ENCODE results near the gene POLR3F. TPM values are rescaled to one million over a fixed set of nuclear protein-coding genes. Genes with fewer than 3 reads are reported as not detected.
A peak's percentile ranks its signal among the peaks of the same experiment; 100 is the strongest.

The POLR3F gene
- polyA plus RNA-seq, 3 donors, result 4.1 to 6.7 (median 4.8) TPM

GRCh38 chr20:18481596-18481995 lies 14.4 kb downstream of the POLR3F start:
- no peak overlapping the region for H3K4me3 Mint-ChIP-seq

GRCh38 chr20:18488301-18488700 lies 21.1 kb downstream of the POLR3F start:
- Histone ChIP-seq H3K9ac (ENCODE audit: insufficient read depth, low read length, poor library complexity, severe bottlenecking) (no peak overlapping the region), H3K79me2 (ENCODE audit: insufficient read depth, low read length) (no peaks in the 10 kb centered on the region), H3K27me3 (ENCODE audit: control insufficient read depth in 2 of 2, insufficient read depth in 2 of 2, low read length in 2 of 2) (no peaks in the 10 kb centered on the region), H3K27ac (ENCODE audit: low read depth in 1 of 2, low read length in 2 of 2) (no peak overlapping the region), H4K20me1 (ENCODE audit: insufficient read depth, low read length) (no peaks in the 10 kb centered on the region), H2AFZ (ENCODE audit: insufficient read depth, low read depth, low read length, poor library complexity, severe bottlenecking) (no peak overlapping the region), H3K36me3 (replicated peaks in 1 of 2; ENCODE audit: control insufficient read depth in 1 of 2, insufficient read depth in 2 of 2, low read length in 2 of 2) (peaks cover 43 to 81% of the 10 kb centered on the region in 2 donors), H3K4me2 (replicated peaks; ENCODE audit: extremely low read depth, low read length, poor library complexity, severe bottlenecking) (no peak overlapping the region), H3K9me3 (replicated peaks in 1 of 2; ENCODE audit: control insufficient read depth in 1 of 2, insufficient read depth in 1 of 2, low read length in 2 of 2) (no peaks in the 10 kb centered on the region), H3K4me1 (ENCODE audit: control insufficient read depth in 1 of 2, insufficient read depth in 2 of 2, low read length in 2 of 2) (no peaks in the 10 kb centered on the region), H3K4me3 (replicated peaks in 1 of 3; ENCODE audit: low read depth in 2 of 3, low read length in 3 of 3) (no peak overlapping the region)
- Mint-ChIP-seq H3K27ac (peak overlapping the region in 1 of 7 donors; percentile 33), H3K27me3 (ENCODE audit: low read depth in 3 of 3) (no peaks in the 10 kb centered on the region), H3K4me3 (no peak overlapping the region), H3K36me3 (peaks cover 47% of the 10 kb centered on the region in 2 donors), H3K9me3 (no peaks in the 10 kb centered on the region), H3K4me1 (peaks cover 2% of the 10 kb centered on the region)
- no peak for TF ChIP-seq CTCF (IDR thresholded peaks at IDR 0.05)
- no CpG with 5 or more reads among the region's 3 CpGs for WGBS (ENCODE audit: insufficient coverage)
- no peak for DNase-seq
- intact Hi-C loops (cut with micrococcal nuclease), result no loop called here

More at GRCh38 chr20:18481596-18481995, 14.4 kb downstream of the POLR3F start:
- Histone ChIP-seq H3K9me3 (replicated peaks in 1 of 2; ENCODE audit: control insufficient read depth in 1 of 2, insufficient read depth in 1 of 2, low read length in 2 of 2) (no peaks in the 10 kb centered on the region), H3K27me3 (ENCODE audit: control insufficient read depth in 2 of 2, insufficient read depth in 2 of 2, low read length in 2 of 2) (no peaks in the 10 kb centered on the region), H3K4me1 (ENCODE audit: control insufficient read depth in 1 of 2, insufficient read depth in 2 of 2, low read length in 2 of 2) (no peaks in the 10 kb centered on the region), H2AFZ (ENCODE audit: insufficient read depth, low read depth, low read length, poor library complexity, severe bottlenecking) (no peak overlapping the region), H3K9ac (ENCODE audit: insufficient read depth, low read length, poor library complexity, severe bottlenecking) (no peak overlapping the region), H3K27ac (ENCODE audit: low read depth in 1 of 2, low read length in 2 of 2) (no peak overlapping the region), H3K79me2 (ENCODE audit: insufficient read depth, low read length) (no peaks in the 10 kb centered on the region), H3K4me3 (replicated peaks in 1 of 3; ENCODE audit: low read depth in 2 of 3, low read length in 3 of 3) (no peak overlapping the region), H3K36me3 (replicated peaks in 1 of 2; ENCODE audit: control insufficient read depth in 1 of 2, insufficient read depth in 2 of 2, low read length in 2 of 2) (peaks cover 80 to 95% of the 10 kb centered on the region in 2 donors), H4K20me1 (ENCODE audit: insufficient read depth, low read length) (no peaks in the 10 kb centered on the region), H3K4me2 (replicated peaks; ENCODE audit: extremely low read depth, low read length, poor library complexity, severe bottlenecking) (no peak overlapping the region)
- intact Hi-C loops (cut with micrococcal nuclease), result no loop called here
- DNase-seq, result no peak
- peaks cover 0 to 1% (median 0%) of the 10 kb centered on the region in 3 donors for H3K27me3 Mint-ChIP-seq (ENCODE audit: low read depth in 3 of 3)
- H3K9me3 Mint-ChIP-seq, result no peaks in the 10 kb centered on the region
- whole genome bisulfite sequencing (ENCODE audit: insufficient coverage), result 100% methylated on average over 2 of the region's 4 CpGs
- H3K36me3 Mint-ChIP-seq, result peaks cover 72 to 86% of the 10 kb centered on the region in 2 donors
- H3K4me1 Mint-ChIP-seq, result no peaks in the 10 kb centered on the region
- TF ChIP-seq CTCF (IDR thresholded peaks at IDR 0.05), result no peak
- no peak overlapping the region for H3K27ac Mint-ChIP-seq
